Measurements from ENCODE around the gene CDH24.

DNA sequence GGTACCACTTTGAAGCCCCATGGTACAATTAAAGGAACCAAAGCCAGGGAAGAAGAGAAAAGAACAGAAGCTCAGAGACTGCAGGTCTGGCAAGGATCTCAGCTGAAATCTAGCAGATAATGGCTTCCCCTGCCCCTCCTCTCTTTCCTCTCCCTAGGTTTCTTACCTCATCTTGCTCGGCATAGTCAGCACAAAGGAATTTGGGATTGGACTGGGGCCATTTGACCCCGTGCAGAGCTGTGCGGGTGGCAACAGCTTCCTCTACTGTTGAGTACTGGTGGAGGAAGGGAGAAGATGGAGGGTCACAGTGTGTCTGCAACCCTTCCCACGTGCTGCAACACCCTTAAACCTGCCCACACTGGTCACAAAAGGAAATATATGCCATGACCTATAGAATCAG is 4.7 kb upstream of the CDH24 start:
- no peak for TF ChIP-seq CTCF (IDR thresholded peaks at IDR 0.05)
- TF ChIP-seq, protein P1, sequence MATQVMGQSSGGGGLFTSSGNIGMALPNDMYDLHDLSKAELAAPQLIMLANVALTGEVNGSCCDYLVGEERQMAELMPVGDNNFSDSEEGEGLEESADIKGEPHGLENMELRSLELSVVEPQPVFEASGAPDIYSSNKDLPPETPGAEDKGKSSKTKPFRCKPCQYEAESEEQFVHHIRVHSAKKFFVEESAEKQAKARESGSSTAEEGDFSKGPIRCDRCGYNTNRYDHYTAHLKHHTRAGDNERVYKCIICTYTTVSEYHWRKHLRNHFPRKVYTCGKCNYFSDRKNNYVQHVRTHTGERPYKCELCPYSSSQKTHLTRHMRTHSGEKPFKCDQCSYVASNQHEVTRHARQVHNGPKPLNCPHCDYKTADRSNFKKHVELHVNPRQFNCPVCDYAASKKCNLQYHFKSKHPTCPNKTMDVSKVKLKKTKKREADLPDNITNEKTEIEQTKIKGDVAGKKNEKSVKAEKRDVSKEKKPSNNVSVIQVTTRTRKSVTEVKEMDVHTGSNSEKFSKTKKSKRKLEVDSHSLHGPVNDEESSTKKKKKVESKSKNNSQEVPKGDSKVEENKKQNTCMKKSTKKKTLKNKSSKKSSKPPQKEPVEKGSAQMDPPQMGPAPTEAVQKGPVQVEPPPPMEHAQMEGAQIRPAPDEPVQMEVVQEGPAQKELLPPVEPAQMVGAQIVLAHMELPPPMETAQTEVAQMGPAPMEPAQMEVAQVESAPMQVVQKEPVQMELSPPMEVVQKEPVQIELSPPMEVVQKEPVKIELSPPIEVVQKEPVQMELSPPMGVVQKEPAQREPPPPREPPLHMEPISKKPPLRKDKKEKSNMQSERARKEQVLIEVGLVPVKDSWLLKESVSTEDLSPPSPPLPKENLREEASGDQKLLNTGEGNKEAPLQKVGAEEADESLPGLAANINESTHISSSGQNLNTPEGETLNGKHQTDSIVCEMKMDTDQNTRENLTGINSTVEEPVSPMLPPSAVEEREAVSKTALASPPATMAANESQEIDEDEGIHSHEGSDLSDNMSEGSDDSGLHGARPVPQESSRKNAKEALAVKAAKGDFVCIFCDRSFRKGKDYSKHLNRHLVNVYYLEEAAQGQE (IDR thresholded peaks at IDR 0.05; ENCODE audit: insufficient read depth in 1 of 2, low read depth in 2 of 2, low read length in 1 of 2): no peak
- TF ChIP-seq POLR2AphosphoS5 (IDR thresholded peaks at IDR 0.05; ENCODE audit: low read depth, low read length): no peak
